ENCODE data around the gene LMAN1L.

LMAN1L gene

GRCh38 chr15:74812533-74812932, at the start of gene LMAN1L:
TSS of gene LMAN1L (plus strand) at chr15:74812835. CDS start at chr15:74812855, 20 bp downstream.
- DNase-seq (ENCODE audit: low spot score) = no peak

- DNase-seq (ENCODE audit: low spot score) = no peak
Measured at GRCh38 chr15:74763416-74763815, 49.2 kb upstream of the LMAN1L start.

GRCh38 chr15:74767167-74768098, 45.2 kb upstream of the LMAN1L start:
- no peak for DNase-seq (ENCODE audit: low spot score)

- DNase-seq (ENCODE audit: low spot score) = no peak
Measured at GRCh38 chr15:74768099-74768770, 44.4 kb upstream of the LMAN1L start.

GRCh38 chr15:74768771-74769342, 43.8 kb upstream of the LMAN1L start:
- no peak for DNase-seq (ENCODE audit: low spot score)

GRCh38 chr15:74769463-74770025, 43.1 kb upstream of the LMAN1L start:
- DNase-seq (ENCODE audit: low spot score) = no peak

- DNase-seq (ENCODE audit: low spot score) = no peak
Measured at GRCh38 chr15:74770211-74770903, 42.3 kb upstream of the LMAN1L start.

GRCh38 chr15:74773329-74773728, 39.3 kb upstream of the LMAN1L start:
- no peak for DNase-seq (ENCODE audit: low spot score)

GRCh38 chr15:74773731-74774252, 38.8 kb upstream of the LMAN1L start:
- no peak for DNase-seq (ENCODE audit: low spot score)

GRCh38 chr15:74775132-74775562, 37.5 kb upstream of the LMAN1L start:
- no peak for DNase-seq (ENCODE audit: low spot score)

GRCh38 chr15:74775894-74776293, 36.7 kb upstream of the LMAN1L start:
- no peak for DNase-seq (ENCODE audit: low spot score)

- DNase-seq (ENCODE audit: low spot score) = no peak
Measured at GRCh38 chr15:74776821-74777768, 35.5 kb upstream of the LMAN1L start.

GRCh38 chr15:74777769-74778598, 34.7 kb upstream of the LMAN1L start:
- DNase-seq (ENCODE audit: low spot score) = no peak

GRCh38 chr15:74778599-74778970, 34.0 kb upstream of the LMAN1L start:
- no peak for DNase-seq (ENCODE audit: low spot score)

GRCh38 chr15:74779162-74779648, 33.4 kb upstream of the LMAN1L start:
- no peak for DNase-seq (ENCODE audit: low spot score)

- no peak for DNase-seq (ENCODE audit: low spot score)
Measured at GRCh38 chr15:74780523-74781430, 31.9 kb upstream of the LMAN1L start.

GRCh38 chr15:74781431-74782258, 31.0 kb upstream of the LMAN1L start, which contains the start of gene CSK:
TSS of gene CSK (plus strand) at chr15:74782080. CDS start at chr15:74798298, 16,218 bp downstream.
- no peak for DNase-seq (ENCODE audit: low spot score)

Data from pons (tissue), 1 donor.